Measurements from ENCODE around the gene KRTAP9-9. TPM values are rescaled to one million over a fixed set of nuclear protein-coding genes. Genes with fewer than 3 reads are reported as not detected.
"Not testable (repeated sequence)": the region's sequence is repeated elsewhere in the genome, so short reads cannot be mapped to it uniquely, and the experiment has no call there.

KRTAP9-9 gene
- total RNA-seq, 1 donor from 2014 or later: not detected

DNA sequence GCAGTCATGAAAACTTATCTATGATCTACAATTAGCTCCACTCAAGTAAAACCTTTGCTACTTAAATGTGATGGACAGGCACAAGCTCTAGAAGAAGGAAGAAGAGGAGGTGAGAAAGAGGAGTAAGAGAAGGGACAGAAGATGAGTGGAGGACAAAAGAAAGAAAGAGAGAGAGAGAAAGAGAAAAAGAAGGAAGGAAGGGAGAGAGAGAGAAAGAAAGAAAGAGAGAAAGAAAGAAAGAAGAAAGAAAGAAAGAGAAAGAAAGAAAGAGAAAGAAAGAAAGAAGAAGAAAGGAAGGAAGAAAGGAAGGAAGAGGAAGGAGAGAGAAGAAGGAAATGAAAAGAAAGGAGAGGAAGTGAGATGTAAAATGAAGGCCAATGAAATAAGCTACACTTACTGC is 25.1 kb upstream of the KRTAP9-9 start:
- Histone ChIP-seq H3K4me3 (no peak overlapping the region), H3K27ac (no peak overlapping the region), H3K9me3 (no peaks in the 10 kb centered on the region), H3K27me3 (no peaks in the 10 kb centered on the region), H3K4me1 (no peaks in the 10 kb centered on the region), H3K36me3 (no peaks in the 10 kb centered on the region)
- intact Hi-C loops (cut with DNase I): no loop called here
- DNase-seq (ENCODE audit: low spot score in 2 of 2): no peak
- TF ChIP-seq CTCF (IDR thresholded peaks at IDR 0.05): no peak

DNA sequence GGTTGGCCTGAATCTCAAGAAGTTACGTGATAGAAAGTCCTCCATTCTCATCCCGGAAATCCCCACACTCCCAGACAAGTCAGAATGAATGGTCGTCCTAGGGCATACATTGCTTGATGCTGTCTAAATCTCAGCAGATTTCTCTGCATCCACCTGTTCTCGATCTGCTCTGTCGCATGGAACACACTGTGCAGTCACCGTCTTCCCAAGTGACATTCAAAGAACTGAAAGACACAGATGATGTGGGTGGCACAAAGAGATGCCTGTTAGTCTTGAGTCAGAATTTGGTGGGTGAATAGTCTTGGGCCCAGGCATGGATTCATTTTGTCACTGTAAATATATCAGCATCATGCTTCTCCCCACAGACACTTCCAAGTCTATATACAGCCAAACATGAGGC is 23.5 kb upstream of the KRTAP9-9 start:
- DNase-seq (ENCODE audit: low spot score in 2 of 2): no peak
- no peaks in the 10 kb centered on the region for H3K36me3 ChIP-seq
- TF ChIP-seq CTCF (IDR thresholded peaks at IDR 0.05): no peak
- H3K27me3 ChIP-seq: no peaks in the 10 kb centered on the region
- no peaks in the 10 kb centered on the region for H3K4me1 ChIP-seq
- no peaks in the 10 kb centered on the region for H3K9me3 ChIP-seq
- intact Hi-C loops (cut with DNase I): no loop called here
- no peak overlapping the region for H3K27ac ChIP-seq
- no peak overlapping the region for H3K4me3 ChIP-seq

- intact Hi-C loops (cut with DNase I); H3K36me3 ChIP-seq: not testable (repeated sequence)
Observed at GRCh38 chr17:41232399-41233105, 22.6 kb upstream of the KRTAP9-9 start, which contains the start of gene KRTAP9-3. Gene KRTAP9-3, plus strand, starts transcription at chr17:41232449. Its CDS starts 53 bp downstream, at chr17:41232502.

GRCh38 chr17:41237116-41237515 is 18.1 kb upstream of the KRTAP9-9 start:
- H3K27ac ChIP-seq; intact Hi-C loops (cut with DNase I); H3K4me3 ChIP-seq; H3K4me1 ChIP-seq; H3K36me3 ChIP-seq; H3K9me3 ChIP-seq; H3K27me3 ChIP-seq; DNase-seq (ENCODE audit: low spot score in 2 of 2): not testable (repeated sequence)

More at GRCh38 chr17:41232399-41233105, 22.6 kb upstream of the KRTAP9-9 start, which contains the start of gene KRTAP9-3:
- DNase-seq (ENCODE audit: low spot score in 2 of 2); H3K4me3 ChIP-seq; H3K4me1 ChIP-seq; H3K27me3 ChIP-seq; H3K9me3 ChIP-seq; H3K27ac ChIP-seq: not testable (repeated sequence)

DNA sequence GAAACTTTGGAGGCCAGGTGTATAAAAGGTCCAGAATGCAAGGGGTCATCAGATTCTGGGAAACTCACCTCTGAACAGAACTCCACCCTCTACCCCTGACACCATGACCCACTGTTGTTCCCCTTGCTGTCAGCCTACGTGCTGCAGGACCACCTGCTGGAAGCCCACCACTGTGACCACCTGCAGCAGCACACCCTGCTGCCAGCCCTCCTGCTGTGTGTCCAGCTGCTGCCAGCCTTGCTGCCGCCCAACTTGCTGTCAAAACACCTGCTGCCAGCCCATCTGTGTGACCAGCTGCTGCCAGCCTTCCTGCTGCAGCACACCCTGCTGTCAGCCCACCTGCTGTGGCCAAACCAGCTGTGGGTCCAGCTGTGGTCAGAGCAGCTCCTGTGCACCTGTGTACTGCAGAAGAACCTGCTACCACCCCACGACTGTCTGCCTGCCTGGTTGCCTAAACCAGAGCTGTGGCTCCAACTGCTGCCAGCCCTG is 17.2 kb upstream of the KRTAP9-9 start, which contains the start of gene KRTAP9-8:
KRTAP9-8 (plus strand) TSS at position 51 of the 489 bp plus-strand sequence; CDS start at position 104, 53 bp downstream.
- H3K36me3 ChIP-seq; DNase-seq (ENCODE audit: low spot score in 2 of 2); H3K27ac ChIP-seq; H3K4me3 ChIP-seq; H3K4me1 ChIP-seq; H3K27me3 ChIP-seq; intact Hi-C loops (cut with DNase I); H3K9me3 ChIP-seq: not testable (repeated sequence)

DNA sequence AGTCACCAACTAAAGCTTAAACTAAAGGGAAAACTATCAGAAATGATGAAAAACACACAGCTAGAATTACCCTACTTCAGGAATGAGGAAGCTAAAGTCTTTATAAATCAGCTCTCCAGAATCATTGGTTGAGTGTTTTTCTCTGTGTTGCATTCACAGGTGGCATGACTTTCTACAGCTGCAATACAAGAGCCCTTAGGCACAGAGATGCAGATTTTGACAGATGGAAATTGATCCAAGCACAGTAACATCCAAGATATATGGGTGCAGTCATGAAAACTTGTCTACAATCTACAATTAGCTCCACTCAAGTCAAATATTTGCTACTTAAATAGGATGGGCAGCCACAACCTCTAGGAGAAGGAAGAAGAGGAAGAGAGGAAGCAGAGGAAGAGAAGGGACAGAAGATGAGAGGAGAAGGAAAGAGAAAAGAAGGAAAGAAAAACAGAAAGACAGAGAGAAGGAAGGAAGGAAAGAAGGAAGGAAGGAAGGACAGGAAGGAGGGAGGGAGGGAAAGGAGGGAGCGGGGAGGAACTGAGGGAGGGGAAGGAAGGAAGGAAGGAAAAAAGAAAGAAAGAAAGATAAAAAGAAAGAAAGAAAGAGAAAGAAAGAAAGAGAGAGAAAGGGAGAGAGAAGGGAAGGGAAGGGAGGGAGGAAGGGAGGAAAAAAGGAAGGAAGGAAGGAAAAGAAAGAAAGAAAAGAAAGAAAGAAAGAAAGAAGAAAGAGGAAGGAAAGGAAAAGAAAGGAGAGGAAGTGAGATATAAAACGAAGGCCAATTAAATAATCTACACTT is 8.0 kb upstream of the KRTAP9-9 start:
- H3K36me3 ChIP-seq; H3K27ac ChIP-seq; H3K9me3 ChIP-seq; H3K27me3 ChIP-seq; H3K4me3 ChIP-seq; H3K4me1 ChIP-seq; DNase-seq (ENCODE audit: low spot score in 2 of 2); intact Hi-C loops (cut with DNase I): not testable (repeated sequence)

GRCh38 chr17:41249637-41250240 is 5.4 kb upstream of the KRTAP9-9 start, which contains the start of gene KRTAP9-4:
Gene KRTAP9-4, plus strand, starts transcription at chr17:41249687. Its CDS starts 34 bp downstream, at chr17:41249721.
- H3K27ac ChIP-seq; H3K4me1 ChIP-seq; intact Hi-C loops (cut with DNase I); H3K27me3 ChIP-seq; DNase-seq (ENCODE audit: low spot score in 2 of 2); H3K36me3 ChIP-seq; H3K9me3 ChIP-seq; H3K4me3 ChIP-seq: not testable (repeated sequence)

- Histone ChIP-seq H3K27ac (no peak overlapping the region), H3K4me3 (no peak overlapping the region), H3K4me1 (no peaks in the 10 kb centered on the region), H3K9me3 (no peaks in the 10 kb centered on the region), H3K27me3 (no peaks in the 10 kb centered on the region), H3K36me3 (no peaks in the 10 kb centered on the region)
- DNase-seq (ENCODE audit: low spot score in 2 of 2): no peak
- intact Hi-C loops (cut with DNase I): no loop called here
- no peak for TF ChIP-seq CTCF (IDR thresholded peaks at IDR 0.05)
Observed at GRCh38 chr17:41251261-41251660, 3.9 kb upstream of the KRTAP9-9 start.

All from ascending aorta (tissue), 2 donors.